MM.1S (cell line): ENCODE measurements around the gene MON2.

Experiments used
- CTCF ChIP-seq: fragments of 300-600 bp; sonication (generic); IDR thresholded peaks from 2 replicates; pipeline ENCODE4 v1.5.1; 2016; ENCODE audit warnings: antibody characterized with exemption, low read length, mixed read lengths
- EZH2 ChIP-seq: fragments of 300-600 bp; sonication (generic); optimal IDR thresholded peaks from 2 replicates; pipeline ENCODE3; 2017; ENCODE audit warnings: low read depth, mild to moderate bottlenecking, antibody characterized with exemption, low read length, mixed read lengths
- EZH2phosphoT487 ChIP-seq: fragments of 300-600 bp; sonication (generic); IDR thresholded peaks from 2 replicates; pipeline ENCODE4 v1.6.1; 2018; ENCODE audit warnings: antibody characterized with exemption, low read length

DNA sequence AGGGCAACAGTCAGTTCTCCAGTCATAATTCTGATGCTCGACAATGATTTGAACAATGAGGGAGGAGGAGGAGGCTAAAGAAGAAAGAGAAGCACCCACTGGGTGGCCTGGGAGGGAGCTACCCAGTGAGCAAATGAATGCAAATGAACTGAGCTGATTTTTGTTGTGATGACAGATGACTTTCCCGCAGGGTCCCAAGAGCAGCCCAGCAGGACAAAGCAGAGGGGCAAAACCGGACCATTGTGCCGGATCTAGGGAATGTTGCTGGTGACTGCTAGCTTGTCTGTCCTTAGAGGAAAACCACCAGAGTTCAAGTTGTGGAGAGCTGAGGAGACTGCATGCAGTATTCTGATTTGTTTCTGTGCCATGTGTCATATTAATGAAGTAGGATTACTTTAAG lies 162.8 kb downstream of the MON2 start:
- TF ChIP-seq CTCF (no peak), EZH2 (no peak), EZH2phosphoT487 (no peak)
